DOHH2 (cell line): ENCODE results near the gene COPS7A.

ENCODE experiments used
- H3F3A ChIP-seq: fragments of 200-600 bp; sonication (generic), shearing (Covaris generic); 2 replicates; pipeline ENCODE4 v1.6.0; 2016; ENCODE audit warnings: antibody characterized with exemption, mild to moderate bottlenecking; ENCODE audit not compliant: control insufficient read depth, insufficient read depth
- H3K27ac ChIP-seq: fragments of 200-600 bp; sonication (generic); 2 replicates; pipeline ENCODE4 v1.5.1; 2014; ENCODE audit warnings: low read depth, mild to moderate bottlenecking, low read length, moderate library complexity
- H3K27me3 ChIP-seq: fragments of 200-600 bp; sonication (generic); 2 replicates; pipeline ENCODE4 v1.6.1; 2014; ENCODE audit warnings: mild to moderate bottlenecking, low read length, mixed read lengths; ENCODE audit not compliant: control insufficient read depth
- H3K36me3 ChIP-seq: fragments of 200-600 bp; sonication (generic); 2 replicates; pipeline ENCODE4 v1.6.1; 2014; ENCODE audit warnings: mild to moderate bottlenecking, low read length, moderate library complexity, mixed read lengths; ENCODE audit not compliant: control insufficient read depth
- H3K4me1 ChIP-seq: fragments of 200-600 bp; sonication (generic); 2 replicates; pipeline ENCODE4 v1.6.1; 2014; ENCODE audit warnings: mild to moderate bottlenecking, low read length, mixed read lengths; ENCODE audit not compliant: control insufficient read depth
- H3K4me2 ChIP-seq: fragments of 200-600 bp; sonication (generic); 2 replicates; pipeline ENCODE4 v1.6.0; 2014; ENCODE audit warnings: mild to moderate bottlenecking, low read length, moderate library complexity
- H3K4me3 ChIP-seq: fragments of 200-600 bp; sonication (generic); 2 replicates; pipeline ENCODE4 v1.5.1; 2014; ENCODE audit warnings: mild to moderate bottlenecking, low read length, mixed read lengths
- H3K79me2 ChIP-seq: fragments of 200-600 bp; sonication (generic); 2 replicates; pipeline ENCODE4 v1.6.1; 2014; ENCODE audit warnings: mild to moderate bottlenecking, low read length, mixed read lengths; ENCODE audit not compliant: control insufficient read depth
- H3K9me2 ChIP-seq: fragments of 200-600 bp; sonication (generic); replicated peaks from 2 replicates; pipeline ENCODE4 v1.6.1; 2014; ENCODE audit warnings: mild to moderate bottlenecking, low read length, mixed read lengths; ENCODE audit not compliant: control insufficient read depth
- H3K9me3 ChIP-seq: fragments of 200-600 bp; sonication (generic); 2 replicates; pipeline ENCODE4 v1.6.1; 2014; ENCODE audit warnings: antibody characterized with exemption, low read length, mixed read lengths; ENCODE audit not compliant: control insufficient read depth, insufficient read depth
- H4K20me1 ChIP-seq: fragments of 200-600 bp; sonication (generic); 2 replicates; pipeline ENCODE4 v1.6.0; 2014; ENCODE audit warnings: low read depth, mild to moderate bottlenecking, antibody characterized with exemption, low read length, moderate library complexity; ENCODE audit not compliant: control insufficient read depth, insufficient read depth
- EZH2phosphoT487 ChIP-seq: fragments of 200-600 bp; sonication (generic); IDR thresholded peaks from 2 replicates; pipeline ENCODE4 v1.6.1; 2017; ENCODE audit warnings: borderline replicate concordance, mild to moderate bottlenecking, antibody characterized with exemption, low read length, moderate library complexity, mixed read lengths
- TF ChIP-seq, protein P1 (sequence below): fragments of 200-600 bp; sonication (generic); IDR thresholded peaks from one replicate; pipeline ENCODE4 v1.5.1; 2014; ENCODE audit warnings: antibody characterized with exemption, mild to moderate bottlenecking, low read depth, low read length; ENCODE audit not compliant: poor library complexity, severe bottlenecking

The COPS7A gene

DNA sequence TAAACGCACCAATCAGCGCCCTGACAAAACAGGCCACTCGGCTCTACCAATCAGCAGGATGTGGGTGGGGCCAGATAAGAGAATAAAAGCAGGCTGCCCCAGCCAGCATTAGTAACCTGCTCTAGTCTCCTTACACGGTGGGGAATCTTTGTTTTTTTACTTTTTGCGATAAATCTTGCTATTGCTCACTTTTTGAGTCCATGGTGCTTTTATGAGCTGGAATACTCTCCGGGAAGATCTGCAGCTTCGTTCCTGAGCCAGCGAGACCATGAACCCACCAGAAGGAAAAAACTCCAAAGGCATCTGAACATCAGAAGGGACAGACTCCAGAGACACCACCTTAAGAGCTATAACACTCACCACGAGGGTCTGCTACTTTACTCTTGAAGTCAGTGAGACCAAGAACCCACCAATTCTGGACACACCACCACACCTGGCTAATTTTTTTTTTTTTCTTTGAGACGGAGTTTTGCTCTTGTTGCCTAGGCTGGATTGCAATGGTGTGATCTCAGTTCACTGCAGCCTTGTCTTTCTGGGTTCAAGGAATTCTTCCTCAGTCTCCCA is 6.9 kb upstream of the COPS7A start:
- Histone ChIP-seq H3K79me2 (no peaks in the 10 kb centered on the region), H3K27me3 (no peaks in the 10 kb centered on the region), H3F3A (0 out of 2 replicates have a peak, but pooled peaks cover 6% of the 10 kb centered on the region), H3K9me3 (no peaks in the 10 kb centered on the region), H3K4me2 (no peak overlapping the region), H3K27ac (no peak overlapping the region), H4K20me1 (no peaks in the 10 kb centered on the region), H3K4me3 (no peak overlapping the region), H3K36me3 (no peaks in the 10 kb centered on the region), H3K9me2 (no peaks in the 10 kb centered on the region), H3K4me1 (peaks cover 13% of the 10 kb centered on the region)
- TF ChIP-seq, protein P1, sequence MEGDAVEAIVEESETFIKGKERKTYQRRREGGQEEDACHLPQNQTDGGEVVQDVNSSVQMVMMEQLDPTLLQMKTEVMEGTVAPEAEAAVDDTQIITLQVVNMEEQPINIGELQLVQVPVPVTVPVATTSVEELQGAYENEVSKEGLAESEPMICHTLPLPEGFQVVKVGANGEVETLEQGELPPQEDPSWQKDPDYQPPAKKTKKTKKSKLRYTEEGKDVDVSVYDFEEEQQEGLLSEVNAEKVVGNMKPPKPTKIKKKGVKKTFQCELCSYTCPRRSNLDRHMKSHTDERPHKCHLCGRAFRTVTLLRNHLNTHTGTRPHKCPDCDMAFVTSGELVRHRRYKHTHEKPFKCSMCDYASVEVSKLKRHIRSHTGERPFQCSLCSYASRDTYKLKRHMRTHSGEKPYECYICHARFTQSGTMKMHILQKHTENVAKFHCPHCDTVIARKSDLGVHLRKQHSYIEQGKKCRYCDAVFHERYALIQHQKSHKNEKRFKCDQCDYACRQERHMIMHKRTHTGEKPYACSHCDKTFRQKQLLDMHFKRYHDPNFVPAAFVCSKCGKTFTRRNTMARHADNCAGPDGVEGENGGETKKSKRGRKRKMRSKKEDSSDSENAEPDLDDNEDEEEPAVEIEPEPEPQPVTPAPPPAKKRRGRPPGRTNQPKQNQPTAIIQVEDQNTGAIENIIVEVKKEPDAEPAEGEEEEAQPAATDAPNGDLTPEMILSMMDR = no peak
- no peak for TF ChIP-seq EZH2phosphoT487

DNA sequence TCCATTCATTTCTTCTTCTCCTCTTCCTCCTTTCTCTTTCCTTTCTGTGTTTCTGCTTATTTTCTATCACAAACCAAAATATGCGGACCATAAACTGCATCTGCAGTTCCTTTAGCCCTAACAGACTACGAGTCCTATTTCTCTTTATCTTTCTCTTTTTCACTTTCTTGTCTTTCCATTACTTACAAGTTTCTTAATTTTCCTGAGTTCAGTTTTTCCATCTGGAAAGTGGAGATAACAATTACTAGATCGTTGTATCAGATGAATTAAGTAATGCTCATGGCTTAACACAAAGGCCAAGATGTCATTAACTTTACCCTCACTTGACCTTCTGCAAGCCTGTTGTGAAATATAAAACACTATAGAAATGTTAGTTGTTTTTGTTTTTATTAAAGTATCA is 983 bp upstream of the COPS7A start:
- TF ChIP-seq EZH2phosphoT487 = no peak
- TF ChIP-seq, protein P1 = no peak
- H3F3A ChIP-seq = peaks cover 8% of the 10 kb centered on the region; the same call in 1 of the 2 replicates
- peaks cover 39% of the 10 kb centered on the region for H3K4me1 ChIP-seq
- no peaks in the 10 kb centered on the region for H3K9me3 ChIP-seq
- H3K79me2 ChIP-seq = peaks cover 14% of the 10 kb centered on the region
- H3K4me3 ChIP-seq = peak overlapping the region; percentile 84
- no peak overlapping the region for H3K27ac ChIP-seq
- no peaks in the 10 kb centered on the region for H4K20me1 ChIP-seq
- no peaks in the 10 kb centered on the region for H3K9me2 ChIP-seq
- peaks cover 2% of the 10 kb centered on the region; the same call in 1 of the 2 replicates for H3K36me3 ChIP-seq
- H3K4me2 ChIP-seq = peak overlapping the region; percentile 70
- H3K27me3 ChIP-seq = no peaks in the 10 kb centered on the region

DNA sequence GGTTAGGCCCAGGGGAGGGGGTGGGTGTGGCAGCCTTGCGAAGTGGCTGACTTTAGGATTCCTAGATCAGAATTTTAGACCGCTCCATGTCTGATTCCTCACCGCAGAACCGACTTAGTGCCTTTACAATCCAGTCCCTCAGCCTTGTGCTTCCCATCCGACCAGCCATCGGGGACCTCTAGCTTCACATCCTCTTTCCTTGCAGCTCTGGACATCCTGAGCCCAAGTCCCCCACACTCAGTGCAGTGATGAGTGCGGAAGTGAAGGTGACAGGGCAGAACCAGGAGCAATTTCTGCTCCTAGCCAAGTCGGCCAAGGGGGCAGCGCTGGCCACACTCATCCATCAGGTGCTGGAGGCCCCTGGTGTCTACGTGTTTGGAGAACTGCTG is 557 bp downstream of the COPS7A start:
- Histone ChIP-seq H3K79me2 (peaks cover 14% of the 10 kb centered on the region), H3K36me3 (peaks cover 17% of the 10 kb centered on the region), H3K27ac (peak overlapping the region; percentile 63), H4K20me1 (no peaks in the 10 kb centered on the region), H3K9me2 (no peaks in the 10 kb centered on the region), H3K9me3 (no peaks in the 10 kb centered on the region), H3K27me3 (no peaks in the 10 kb centered on the region), H3F3A (peaks cover 8% of the 10 kb centered on the region; the same call in 1 of the 2 replicates), H3K4me2 (peak overlapping the region; percentile 79), H3K4me1 (peaks cover 39% of the 10 kb centered on the region), H3K4me3 (peak overlapping the region; percentile 84)
- TF ChIP-seq EZH2phosphoT487 = no peak

DNA sequence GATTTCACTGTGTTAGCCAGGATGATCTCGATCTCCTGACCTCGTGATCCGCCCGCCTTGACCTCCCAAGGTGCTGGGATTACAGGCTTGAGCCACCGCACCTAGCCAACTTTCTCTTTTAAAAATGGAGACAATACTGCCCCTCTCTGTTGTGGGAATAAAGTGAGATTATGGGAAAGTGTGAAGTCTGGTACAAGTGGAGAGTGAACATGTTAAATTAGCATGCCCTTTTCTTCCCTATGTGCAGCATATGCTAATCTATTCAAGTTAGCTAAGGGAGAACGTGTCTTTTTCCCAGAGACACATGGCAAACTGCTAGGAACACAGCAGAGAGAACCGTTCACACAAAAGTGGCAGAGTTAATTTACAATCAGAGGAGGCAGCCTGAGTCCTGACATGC is 1.5 kb downstream of the COPS7A start:
- Histone ChIP-seq H3K79me2 (peaks cover 14% of the 10 kb centered on the region), H3K27me3 (no peaks in the 10 kb centered on the region), H3K9me2 (no peaks in the 10 kb centered on the region), H3K4me3 (peak overlapping the region; percentile 84; the same call in 1 of the 2 replicates), H3K9me3 (no peaks in the 10 kb centered on the region), H3F3A (peaks cover 8% of the 10 kb centered on the region; the same call in 1 of the 2 replicates), H3K4me1 (peaks cover 38% of the 10 kb centered on the region), H4K20me1 (no peaks in the 10 kb centered on the region), H3K4me2 (peak overlapping the region; percentile 79), H3K36me3 (peaks cover 26% of the 10 kb centered on the region), H3K27ac (no peak overlapping the region)
- no peak for TF ChIP-seq EZH2phosphoT487
- TF ChIP-seq, protein P1 = no peak
